Mucosa of descending colon (tissue), 3 donors: ENCODE data around the gene MSI2. TPM values are rescaled to one million over a fixed set of nuclear protein-coding genes. Genes with fewer than 3 reads are reported as not detected.

ENCODE experiments used
- ATAC-seq: fragments of 200-7000 bp; cut with Tn5 transposase; one replicate; pipeline ENCODE4 v1.9.1; 2020; ENCODE audit warnings: mild to moderate bottlenecking, moderate library complexity
- DNase-seq, 3 donors: peaks; one replicate each; pipeline ENCODE4 v3.0.0-alpha.2; 2020
- H3K36me3 ChIP-seq: fragments of 200-600 bp; one replicate; pipeline ENCODE4 v1.8.0; 2021; ENCODE audit warnings: low read depth, mild to moderate bottlenecking
- H3K4me1 ChIP-seq: fragments of 200-600 bp; one replicate; pipeline ENCODE4 v1.8.0; 2021; ENCODE audit warnings: low read depth, mild to moderate bottlenecking
- H3K4me3 ChIP-seq: fragments of 200-600 bp; one replicate; pipeline ENCODE4 v1.8.0; 2021; ENCODE audit warnings: mild to moderate bottlenecking
- H3K9me3 ChIP-seq: fragments of 200-600 bp; one replicate; pipeline ENCODE4 v1.8.0; 2021; ENCODE audit warnings: mild to moderate bottlenecking
- intact Hi-C, 2 donors: fragments of 100-400 bp; cut with DNase I in 1 of 2; cut with micrococcal nuclease in 1 of 2; formaldehyde crosslinking; loops; one replicate each; pipeline versions ENCODE4 v1.11.0 to v1.11.1; 2022; cut with DNase I, micrococcal nuclease
- total RNA-seq, 3 donors: library from RNA; stranded (reverse); fragmentation: NEBNext Ultra II Directional in 2 of 3; extraction: Animal tissue kit (Norgen Biotek cat#: 25700) in 2 of 3; gene quantifications; one replicate each; pipeline versions ENCODE4 v1.2.1 to v1.2.4, GENCODE V29; 2021 to 2023
- TF ChIP-seq, protein P1 (sequence below): fragments of 200-600 bp; IDR thresholded peaks from one replicate; pipeline ENCODE4 v1.8.0; 2022; ENCODE audit warnings: antibody characterized with exemption, mild to moderate bottlenecking
- donor health status: DM: no; HTN: no; CAD: no; lungs with moderate emphysema.
- donor health status: DM: no; HTN: no; CAD: no.
- donor health status: DM: no; HTN: yes; CAD: no.

The MSI2 gene
- total RNA-seq, 3 donors from 2014 or later, result 60.0 to 72.6 (median 65.7) TPM

- intact Hi-C loops, result no loop called here
- no peak for ATAC-seq
- no peak overlapping the region for H3K4me3 ChIP-seq
These were observed 470.5 kb downstream of the MSI2 start for GRCh38 chr17:57726838-57727237.

GRCh38 chr17:57727630-57728175 lies 471.4 kb downstream of the MSI2 start:
- intact Hi-C loops, result no loop called here
- TF ChIP-seq, protein P1, sequence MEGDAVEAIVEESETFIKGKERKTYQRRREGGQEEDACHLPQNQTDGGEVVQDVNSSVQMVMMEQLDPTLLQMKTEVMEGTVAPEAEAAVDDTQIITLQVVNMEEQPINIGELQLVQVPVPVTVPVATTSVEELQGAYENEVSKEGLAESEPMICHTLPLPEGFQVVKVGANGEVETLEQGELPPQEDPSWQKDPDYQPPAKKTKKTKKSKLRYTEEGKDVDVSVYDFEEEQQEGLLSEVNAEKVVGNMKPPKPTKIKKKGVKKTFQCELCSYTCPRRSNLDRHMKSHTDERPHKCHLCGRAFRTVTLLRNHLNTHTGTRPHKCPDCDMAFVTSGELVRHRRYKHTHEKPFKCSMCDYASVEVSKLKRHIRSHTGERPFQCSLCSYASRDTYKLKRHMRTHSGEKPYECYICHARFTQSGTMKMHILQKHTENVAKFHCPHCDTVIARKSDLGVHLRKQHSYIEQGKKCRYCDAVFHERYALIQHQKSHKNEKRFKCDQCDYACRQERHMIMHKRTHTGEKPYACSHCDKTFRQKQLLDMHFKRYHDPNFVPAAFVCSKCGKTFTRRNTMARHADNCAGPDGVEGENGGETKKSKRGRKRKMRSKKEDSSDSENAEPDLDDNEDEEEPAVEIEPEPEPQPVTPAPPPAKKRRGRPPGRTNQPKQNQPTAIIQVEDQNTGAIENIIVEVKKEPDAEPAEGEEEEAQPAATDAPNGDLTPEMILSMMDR, result no peak
- Histone ChIP-seq H3K9me3 (no peaks in the 10 kb centered on the region), H3K36me3 (no peaks in the 10 kb centered on the region), H3K4me1 (no peaks in the 10 kb centered on the region), H3K4me3 (no peak overlapping the region)
- DNase-seq (no peak), ATAC-seq (no peak)

More at GRCh38 chr17:57726838-57727237, 470.5 kb downstream of the MSI2 start:
- Histone ChIP-seq H3K9me3 (no peaks in the 10 kb centered on the region), H3K36me3 (no peaks in the 10 kb centered on the region), H3K4me1 (no peaks in the 10 kb centered on the region)
- DNase-seq, result no peak
- TF ChIP-seq, protein P1, result no peak

DNA sequence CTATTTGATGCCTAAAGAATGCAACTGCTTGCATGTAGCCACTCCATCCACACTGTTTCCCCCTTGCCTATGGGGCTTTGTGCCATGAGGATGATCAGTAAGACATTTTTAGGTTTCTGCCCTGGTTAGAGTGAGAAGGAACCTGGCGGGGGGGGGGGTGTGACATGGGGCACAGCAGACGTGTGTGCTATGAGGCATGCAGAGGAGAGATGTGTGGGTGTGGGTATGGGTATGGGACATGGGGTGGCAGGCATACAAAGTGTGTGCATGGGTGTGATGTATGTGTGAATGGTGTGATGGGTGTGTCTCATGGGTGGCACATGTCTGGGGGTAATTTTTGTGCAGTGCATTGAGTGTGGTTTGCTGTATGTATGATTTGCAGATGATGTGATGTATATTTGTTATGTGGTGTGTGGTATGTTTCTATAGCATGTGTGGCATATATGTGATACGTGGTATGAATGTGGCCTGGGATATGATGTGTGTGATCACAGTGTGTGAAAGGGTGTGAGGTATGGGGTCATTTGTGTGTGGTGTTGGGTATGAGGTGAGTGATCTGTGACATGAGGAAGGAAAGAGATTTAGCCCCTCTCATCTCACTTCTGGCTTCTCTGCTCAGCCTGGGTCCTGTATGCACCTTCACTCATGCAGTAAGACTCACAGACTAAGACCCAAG lies 473.8 kb downstream of the MSI2 start:
- TF ChIP-seq, protein P1, result no peak
- Histone ChIP-seq H3K36me3 (no peaks in the 10 kb centered on the region), H3K9me3 (no peaks in the 10 kb centered on the region), H3K4me3 (no peak overlapping the region), H3K4me1 (no peaks in the 10 kb centered on the region)
- ATAC-seq, result no peak
- intact Hi-C loops, result no loop called here
- DNase-seq, result no peak

- TF ChIP-seq, protein P1, result no peak
- DNase-seq, result no peak
- H3K9me3 ChIP-seq, result no peaks in the 10 kb centered on the region
- H3K4me1 ChIP-seq, result no peaks in the 10 kb centered on the region
- H3K36me3 ChIP-seq, result no peaks in the 10 kb centered on the region
- H3K4me3 ChIP-seq, result no peak overlapping the region
- intact Hi-C loops, result no loop called here
- ATAC-seq, result no peak
These were observed 475.7 kb downstream of the MSI2 start for GRCh38 chr17:57732062-57732461.

GRCh38 chr17:57733085-57733484 lies 476.8 kb downstream of the MSI2 start:
- TF ChIP-seq, protein P1, result no peak
- no peak overlapping the region for H3K4me3 ChIP-seq
- no peaks in the 10 kb centered on the region for H3K9me3 ChIP-seq
- ATAC-seq, result no peak
- no peaks in the 10 kb centered on the region for H3K36me3 ChIP-seq
- intact Hi-C loops, result no loop called here
- H3K4me1 ChIP-seq, result no peaks in the 10 kb centered on the region
- DNase-seq, result no peak

Other genes starting within 250 kb of the MSI2 start
- 100 to 1,000 TPM; 131 to 194 (median 155) TPM for gene AKAP1, start 171.3 kb upstream of the MSI2 start, total RNA-seq